HG02870 (cell line): ENCODE results near the gene SPTSSA.
"Not testable (repeated sequence)": the region's sequence is repeated elsewhere in the genome, so short reads cannot be mapped to it uniquely, and the experiment has no call there.

Experiments used
- ATAC-seq: cut with Tn5 transposase; IDR thresholded peaks from one replicate; pipeline ENCODE4 v1.9.1; 2021; ENCODE audit warnings: mild to moderate bottlenecking, moderate library complexity; ENCODE audit not compliant: unreplicated experiment

Gene SPTSSA

DNA sequence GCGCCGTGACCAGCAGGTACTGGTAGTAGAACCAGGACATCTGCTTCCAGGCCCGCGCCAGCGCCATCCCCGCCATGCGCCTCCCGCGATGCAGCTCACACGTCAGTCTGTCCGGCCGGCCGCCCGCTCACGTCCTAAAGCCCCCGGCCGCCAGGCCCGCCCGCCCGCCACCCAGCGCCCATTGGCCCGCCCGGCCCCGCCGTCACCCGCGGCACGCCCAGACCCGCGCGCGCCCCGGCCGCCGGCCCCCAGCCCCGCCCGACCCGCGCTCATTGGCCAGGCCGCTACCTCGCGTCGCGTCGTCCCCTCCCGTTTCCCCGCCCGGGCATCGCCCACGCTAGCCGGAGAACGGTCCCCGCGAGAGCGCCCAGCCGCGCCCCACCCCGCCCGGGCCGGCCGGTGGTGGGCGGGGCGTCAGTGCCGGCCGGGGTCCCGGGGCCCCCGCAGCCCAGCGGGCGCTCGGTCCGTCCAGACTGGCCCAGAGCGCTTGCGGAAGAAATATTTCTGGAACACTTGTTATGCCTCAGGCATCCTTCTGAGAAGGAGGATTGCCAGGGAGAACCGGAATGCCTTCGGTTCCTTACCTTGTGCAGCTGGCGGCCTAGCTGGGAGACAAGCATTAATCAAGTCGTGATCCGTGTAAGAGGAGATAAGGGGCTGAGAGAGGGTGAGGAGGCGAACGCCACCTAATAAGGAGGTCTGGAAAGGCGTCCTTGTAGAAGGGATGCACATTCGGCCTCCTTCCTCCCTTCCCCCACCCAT, at the start of gene SPTSSA:
TSS of gene SPTSSA (minus strand) at position 109 of the 762 bp plus-strand sequence. CDS start at position 76, 33 bp downstream.
- peak; percentile 90 for ATAC-seq

GRCh38 chr14:34507884-34508283, 45.8 kb upstream of the SPTSSA start:
- no peak for ATAC-seq

DNA sequence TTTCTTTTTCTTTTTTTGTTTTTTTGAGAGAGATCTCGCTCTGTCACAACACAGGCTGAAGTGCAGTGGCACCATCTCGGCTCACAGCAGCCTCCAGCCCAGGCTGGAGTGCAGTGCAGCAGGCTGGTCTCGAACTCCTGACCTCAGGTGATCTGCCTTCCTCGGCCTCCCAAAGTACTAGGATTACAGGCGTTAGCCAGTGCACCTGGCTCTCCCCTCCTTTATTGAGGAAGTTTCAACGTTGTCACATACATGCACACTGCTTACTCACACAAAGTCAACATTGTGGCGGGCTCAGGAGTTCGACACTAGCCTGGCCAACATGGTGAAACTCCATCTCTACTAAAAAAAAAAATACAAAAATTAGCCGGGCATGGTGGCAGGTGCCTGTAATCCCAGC, 45.4 kb upstream of the SPTSSA start:
- ATAC-seq = no peak

DNA sequence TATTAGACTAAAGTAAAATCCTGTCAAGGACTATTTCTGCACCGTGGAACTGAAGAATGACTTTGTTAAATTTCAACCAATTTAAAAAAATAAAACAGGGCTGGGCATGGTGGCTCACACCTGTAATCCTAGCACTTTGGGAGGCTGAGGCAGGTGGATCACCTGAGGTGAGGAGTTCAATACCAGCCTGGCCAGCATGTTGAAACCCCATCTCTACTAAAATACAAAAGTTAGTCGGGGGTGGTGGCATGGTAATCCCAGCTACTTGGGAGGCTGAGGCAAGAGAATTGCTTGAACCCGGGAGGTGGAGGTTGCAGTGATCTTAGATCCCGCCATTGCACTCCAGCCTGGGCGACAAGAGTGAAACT, 43.1 kb upstream of the SPTSSA start:
- ATAC-seq = not testable (repeated sequence)

- not testable (repeated sequence) for ATAC-seq
Observed at GRCh38 chr14:34504027-34504426, 42.0 kb upstream of the SPTSSA start.

DNA sequence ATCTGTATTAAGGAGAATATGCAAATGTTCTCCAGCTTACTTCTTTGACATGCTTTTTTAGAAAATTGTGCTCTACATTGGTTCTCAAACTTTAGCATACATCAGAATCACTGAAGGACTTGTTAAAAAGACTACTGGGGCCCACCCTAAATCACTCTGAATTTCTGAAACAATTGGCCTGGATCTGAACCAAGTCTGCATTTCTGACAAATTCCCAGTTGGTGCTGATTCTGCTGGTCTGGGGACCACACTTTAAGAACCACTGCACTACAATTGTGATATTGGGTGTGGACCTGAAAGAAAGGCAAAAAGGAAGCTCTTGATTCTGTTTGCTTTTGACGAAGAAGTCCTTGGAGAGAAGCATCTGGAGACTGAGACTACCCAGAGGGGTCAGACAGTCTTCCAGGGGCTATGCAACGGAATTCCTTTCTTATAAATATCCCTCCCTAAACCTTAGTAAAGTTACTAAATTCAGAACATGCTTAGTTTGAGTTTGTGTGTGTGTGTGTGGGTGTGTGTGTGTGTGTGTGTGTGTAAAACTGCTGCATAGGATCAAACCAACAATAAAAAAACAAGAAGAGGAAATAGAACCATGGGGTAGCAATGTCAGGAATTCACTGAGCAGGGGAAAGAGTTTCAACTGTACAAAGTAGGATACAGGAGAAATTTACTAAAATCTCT, 40.6 kb upstream of the SPTSSA start:
- no peak for ATAC-seq

- no peak for ATAC-seq
Observed at GRCh38 chr14:34502001-34502400, 40.0 kb upstream of the SPTSSA start.

DNA sequence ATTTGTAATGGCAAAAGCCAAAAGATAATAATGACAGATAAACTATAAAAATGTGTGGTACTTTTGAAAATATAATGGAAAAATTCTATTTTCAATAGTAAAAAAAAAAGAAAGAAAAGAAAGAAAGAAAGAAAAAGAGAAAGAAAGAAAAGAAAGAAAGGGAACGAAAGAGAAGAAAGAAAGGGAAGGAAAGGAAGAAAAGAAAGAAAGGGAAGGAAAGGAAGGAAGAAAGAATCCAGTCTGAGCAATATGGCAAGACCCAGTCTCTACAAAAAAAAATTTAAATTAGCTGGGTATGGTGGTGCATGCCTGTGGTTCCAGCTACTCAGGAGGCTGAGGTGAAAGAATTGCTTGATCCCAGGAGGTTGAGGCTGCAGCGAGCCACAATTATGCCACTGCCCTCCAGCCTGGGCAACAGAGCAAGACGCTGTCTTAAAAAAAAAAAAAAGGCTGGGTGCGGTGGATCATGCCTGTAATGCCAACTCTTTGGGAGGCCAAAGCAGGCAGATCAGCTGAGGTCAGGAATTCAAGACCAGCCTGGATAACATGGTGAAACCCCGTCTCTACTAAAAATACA, 39.1 kb upstream of the SPTSSA start:
- no peak for ATAC-seq

DNA sequence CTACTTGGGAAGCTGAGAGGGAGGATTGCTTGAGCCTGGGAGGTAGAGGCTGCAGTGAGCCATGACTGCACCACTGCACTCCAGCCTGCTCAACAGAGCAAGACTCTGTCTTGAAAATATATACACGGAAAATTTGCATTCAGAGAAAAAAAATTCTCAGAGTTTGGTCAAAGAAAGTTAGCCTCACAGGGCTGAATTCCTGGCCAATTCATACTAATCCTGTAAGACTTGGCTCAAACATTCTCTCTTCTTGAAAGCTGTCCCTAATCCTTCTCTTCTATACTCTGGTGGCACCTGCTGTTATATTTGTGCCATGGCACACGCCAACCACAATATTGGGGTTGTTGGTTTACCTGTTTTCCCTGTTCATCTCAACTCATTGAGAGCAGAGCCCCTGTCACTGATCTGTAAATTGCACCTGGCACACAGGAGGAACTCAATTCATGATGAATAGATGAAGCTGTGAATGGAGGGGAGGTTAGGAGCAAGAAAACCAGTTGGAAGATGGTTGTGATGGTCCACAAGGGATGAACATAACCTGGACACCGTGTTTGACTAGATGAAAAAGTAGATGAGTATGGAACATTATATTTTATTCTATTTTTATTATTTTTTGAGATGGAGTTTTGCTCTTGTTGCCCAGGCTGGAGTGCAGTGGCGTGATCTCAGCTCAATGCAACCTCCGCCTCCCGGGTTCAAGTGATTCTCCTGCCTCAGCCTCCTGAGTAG, 36.8 kb upstream of the SPTSSA start:
- ATAC-seq = no peak

DNA sequence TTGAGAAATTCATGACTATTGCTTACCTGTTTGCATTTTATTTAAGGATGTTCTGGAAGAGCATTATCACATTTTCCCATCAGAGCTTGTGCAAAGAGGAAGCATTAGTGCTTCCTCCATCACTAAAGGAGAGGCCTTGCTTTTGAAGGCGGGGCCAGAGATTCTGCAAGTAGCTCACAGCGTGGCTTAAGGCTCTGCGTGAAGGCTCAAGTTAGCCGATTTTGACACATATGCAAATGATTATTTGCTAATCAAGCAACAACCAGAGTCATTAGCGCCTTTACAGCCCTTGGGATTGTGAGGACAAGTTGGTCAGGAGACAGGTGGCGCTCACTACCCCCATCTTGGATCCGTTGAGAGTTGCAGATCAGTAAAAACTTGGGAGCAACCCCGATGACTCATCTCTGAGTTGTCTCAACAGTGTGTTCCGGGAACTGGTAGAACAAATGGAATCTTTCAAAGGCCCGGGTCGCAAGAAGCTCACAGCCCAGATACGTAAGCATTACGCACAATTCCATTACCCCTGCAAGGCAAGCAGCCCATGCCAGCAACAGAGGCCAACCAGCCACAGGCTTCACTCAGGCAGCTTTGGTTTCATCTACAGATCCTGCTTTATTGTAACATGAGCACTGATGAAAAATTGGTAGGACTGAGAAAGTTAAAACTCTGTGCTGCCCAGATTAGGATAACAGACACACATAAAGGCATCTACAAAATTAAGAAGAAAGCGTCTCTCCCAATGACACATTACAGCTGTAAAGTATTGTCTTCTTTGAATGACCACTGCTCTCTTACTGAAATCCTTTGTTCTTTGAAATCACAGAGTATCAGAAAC, 34.9 kb upstream of the SPTSSA start:
- ATAC-seq = no peak

DNA sequence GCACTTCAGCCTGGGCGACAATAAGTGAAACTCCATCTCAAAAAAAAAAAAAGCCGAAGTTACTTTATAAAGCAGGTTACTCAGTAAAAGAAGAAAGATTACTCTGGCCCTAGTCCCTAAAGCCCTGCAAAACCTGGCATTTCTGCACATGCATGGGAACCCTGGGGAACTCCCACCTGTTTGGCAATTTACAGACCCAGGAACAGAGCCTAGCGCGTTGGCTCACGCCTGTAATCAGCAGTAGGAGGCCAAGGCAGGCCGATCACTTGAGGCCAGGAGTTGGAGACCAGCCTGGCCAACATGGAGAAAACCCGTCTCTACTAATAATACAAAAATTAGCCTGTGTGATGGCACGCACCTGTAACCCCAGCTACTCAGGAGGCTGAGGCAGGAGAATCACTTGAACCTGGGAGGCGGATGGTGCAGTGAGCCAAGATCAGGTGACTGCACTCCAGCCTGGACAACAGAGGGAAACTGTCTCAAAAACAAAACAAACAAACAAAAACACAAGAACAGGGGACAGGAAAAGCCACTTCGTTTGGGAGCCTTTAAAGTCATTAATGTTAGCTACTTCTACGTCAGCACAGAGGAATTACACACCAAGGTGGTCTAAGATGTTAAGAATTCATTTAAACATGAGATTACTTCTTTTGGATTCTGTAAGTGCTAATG, 34.1 kb upstream of the SPTSSA start:
- ATAC-seq = no peak

DNA sequence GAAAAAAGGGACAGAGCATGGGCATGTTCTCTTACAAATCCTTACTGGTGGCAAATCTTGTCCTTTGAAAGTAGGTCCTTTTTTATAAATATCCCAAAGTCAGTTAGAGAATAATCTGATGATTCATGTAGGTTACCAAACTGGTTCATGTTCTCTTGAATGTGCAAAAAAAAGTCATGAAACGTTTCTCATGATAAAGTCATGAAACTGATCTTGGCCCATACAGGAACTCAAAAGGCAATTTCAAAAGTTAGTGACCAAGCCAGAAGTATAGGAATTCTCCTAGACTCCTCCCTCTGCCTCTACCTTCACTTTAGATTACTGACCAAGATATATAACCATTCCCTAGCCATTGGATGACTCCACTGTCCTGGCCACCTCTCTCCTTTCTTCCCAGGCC, 27.3 kb upstream of the SPTSSA start:
- no peak for ATAC-seq

GRCh38 chr14:34488528-34488927, 26.5 kb upstream of the SPTSSA start:
- ATAC-seq = no peak

GRCh38 chr14:34484726-34485125, 22.7 kb upstream of the SPTSSA start:
- ATAC-seq = no peak

- ATAC-seq = no peak
Observed at GRCh38 chr14:34482463-34482862, 20.4 kb upstream of the SPTSSA start.

GRCh38 chr14:34479694-34480093, 17.7 kb upstream of the SPTSSA start:
- no peak for ATAC-seq

DNA sequence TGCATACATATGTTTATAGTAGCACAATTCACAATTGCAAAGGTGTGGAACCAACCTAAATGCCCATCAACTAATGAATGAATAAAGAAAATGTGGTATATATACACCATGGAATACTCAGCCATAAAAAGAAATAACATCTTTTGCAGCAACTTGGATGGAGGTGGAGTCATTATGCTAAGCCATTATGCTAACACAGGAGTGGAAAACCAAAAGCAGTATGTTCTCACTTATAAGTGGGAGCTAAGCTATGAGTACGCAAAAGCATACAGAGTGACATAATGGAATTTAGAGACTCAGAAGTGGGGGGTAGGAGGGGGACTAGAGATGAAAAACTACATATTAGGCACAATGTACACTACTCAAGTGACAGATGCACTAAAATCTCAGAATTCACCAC, 16.2 kb upstream of the SPTSSA start:
- ATAC-seq = no peak

DNA sequence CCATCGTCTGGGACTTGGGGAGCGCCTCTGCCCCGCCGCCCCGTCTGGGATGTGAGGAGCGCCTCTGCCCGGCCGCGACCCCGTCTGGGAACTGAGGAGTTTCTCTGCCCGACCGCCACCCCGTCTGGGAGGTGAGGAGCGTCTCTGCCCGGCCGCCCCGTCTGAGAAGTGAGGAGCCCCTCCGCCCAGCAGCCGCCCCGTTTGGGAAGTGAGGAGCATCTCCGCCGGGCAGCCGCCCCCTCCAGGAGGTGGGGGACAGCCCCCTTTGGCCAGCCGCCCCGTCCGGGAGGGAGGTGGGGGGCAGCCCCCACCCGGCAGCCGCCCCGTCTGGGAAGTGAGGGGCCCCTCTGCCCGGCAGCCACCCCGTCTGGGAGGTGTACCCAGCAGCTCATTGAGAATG, 14.0 kb upstream of the SPTSSA start:
- not testable (repeated sequence) for ATAC-seq

GRCh38 chr14:34475163-34475562, 13.1 kb upstream of the SPTSSA start:
- ATAC-seq = no peak

DNA sequence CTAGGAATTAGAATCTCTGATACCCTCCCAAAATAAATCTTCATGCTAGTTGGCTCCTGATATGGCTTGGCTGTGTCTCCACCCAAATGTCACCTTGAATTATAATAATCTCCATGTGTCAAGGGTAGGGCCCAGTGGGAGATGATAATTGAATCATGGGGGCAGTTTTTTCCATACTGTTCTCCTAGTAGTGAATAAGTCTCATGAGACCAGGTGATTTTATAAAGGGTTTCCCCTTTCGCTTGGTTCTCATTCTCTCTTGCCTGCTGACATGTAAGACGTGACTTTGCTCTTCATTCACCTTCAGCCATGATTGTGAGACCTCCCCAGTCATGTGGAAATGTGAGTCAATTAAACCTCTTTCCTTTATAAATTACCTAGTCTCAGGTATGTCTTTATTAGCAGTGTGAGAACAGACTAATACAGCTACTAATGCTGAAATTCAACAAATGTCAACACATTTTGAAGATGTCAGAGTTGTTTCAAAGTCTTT, 12.2 kb upstream of the SPTSSA start:
- no peak for ATAC-seq
